GM18502 (cell line): ENCODE measurements around the gene SNED1.
"Not testable (repeated sequence)": the region's sequence is repeated elsewhere in the genome, so short reads cannot be mapped to it uniquely, and the experiment has no call there.

ENCODE experiments used
- ATAC-seq: cut with Tn5 transposase; IDR thresholded peaks from one replicate; pipeline ENCODE4 v1.9.1; 2021; ENCODE audit warnings: mild to moderate bottlenecking; ENCODE audit not compliant: unreplicated experiment, poor library complexity

Gene SNED1

GRCh38 chr2:241095594-241096290 lies 97.3 kb downstream of the SNED1 start:
- ATAC-seq, result no peak

- ATAC-seq, result peak; percentile 62
These were observed 98.6 kb downstream of the SNED1 start for GRCh38 chr2:241096979-241097378.

- no peak for ATAC-seq
These were observed 100.8 kb downstream of the SNED1 start for GRCh38 chr2:241099246-241099645.

- peak; percentile 85 for ATAC-seq
These were observed 103.9 kb downstream of the SNED1 start, which contains the start of gene MTERF4 for GRCh38 chr2:241102239-241102803. MTERF4 (minus strand) TSS chr2:241102287; CDS start chr2:241102273, 14 bp downstream.

- no peak for ATAC-seq
These were observed 104.8 kb downstream of the SNED1 start for GRCh38 chr2:241103176-241103595.

GRCh38 chr2:241104611-241105010 lies 106.2 kb downstream of the SNED1 start:
- not testable (repeated sequence) for ATAC-seq

GRCh38 chr2:241105641-241106040 lies 107.2 kb downstream of the SNED1 start:
- ATAC-seq, result no peak

GRCh38 chr2:241107031-241107783 lies 108.8 kb downstream of the SNED1 start:
- ATAC-seq, result no peak

GRCh38 chr2:241108271-241109209 lies 110.1 kb downstream of the SNED1 start:
- no peak for ATAC-seq

- ATAC-seq, result no peak
These were observed 111.0 kb downstream of the SNED1 start for GRCh38 chr2:241109210-241110088.

GRCh38 chr2:241110089-241110606 lies 111.7 kb downstream of the SNED1 start:
- ATAC-seq, result no peak

- peak; percentile 47 for ATAC-seq
These were observed 112.4 kb downstream of the SNED1 start for GRCh38 chr2:241110607-241111439.

GRCh38 chr2:241111440-241111805 lies 113.0 kb downstream of the SNED1 start:
- ATAC-seq, result peak; percentile 39

- ATAC-seq, result no peak
These were observed 113.6 kb downstream of the SNED1 start for GRCh38 chr2:241112046-241112445.

- no peak for ATAC-seq
These were observed 114.2 kb downstream of the SNED1 start for GRCh38 chr2:241112592-241112991.

GRCh38 chr2:241114836-241115235 lies 116.4 kb downstream of the SNED1 start:
- no peak for ATAC-seq

- no peak for ATAC-seq
These were observed 116.9 kb downstream of the SNED1 start for GRCh38 chr2:241115361-241115760.
